Measurements from ENCODE around the gene STAB2.

The STAB2 gene

GRCh38 chr12:103712216-103712615 is 125.1 kb downstream of the STAB2 start:
- Mint-ChIP-seq H3K36me3 (ENCODE audit: low read depth) (no peaks in the 10 kb centered on the region), H3K4me1 (no peaks in the 10 kb centered on the region), H3K9me3 (no peaks in the 10 kb centered on the region), H3K4me3 (no peak overlapping the region), H3K27ac (no peak overlapping the region), H3K27me3 (peaks cover 7% of the 10 kb centered on the region)
- DNase-seq (no peak), ATAC-seq (no peak)

- no peak for ATAC-seq
- DNase-seq: no peak
- Mint-ChIP-seq H3K27ac (no peak overlapping the region), H3K4me1 (no peaks in the 10 kb centered on the region), H3K9me3 (no peaks in the 10 kb centered on the region), H3K27me3 (peaks cover 5% of the 10 kb centered on the region), H3K36me3 (ENCODE audit: low read depth) (no peaks in the 10 kb centered on the region), H3K4me3 (no peak overlapping the region)
Measured at GRCh38 chr12:103715494-103715893, 128.4 kb downstream of the STAB2 start.

GRCh38 chr12:103716517-103717196 is 129.6 kb downstream of the STAB2 start:
- no peak for ATAC-seq
- Mint-ChIP-seq H3K4me1 (no peaks in the 10 kb centered on the region), H3K27ac (no peak overlapping the region), H3K27me3 (peaks cover 5% of the 10 kb centered on the region), H3K4me3 (no peak overlapping the region), H3K36me3 (ENCODE audit: low read depth) (no peaks in the 10 kb centered on the region), H3K9me3 (no peaks in the 10 kb centered on the region)
- no peak for DNase-seq

- Mint-ChIP-seq H3K36me3 (ENCODE audit: low read depth) (no peaks in the 10 kb centered on the region), H3K9me3 (no peaks in the 10 kb centered on the region), H3K27me3 (no peaks in the 10 kb centered on the region), H3K4me1 (no peaks in the 10 kb centered on the region), H3K27ac (no peak overlapping the region), H3K4me3 (no peak overlapping the region)
- DNase-seq: no peak
- ATAC-seq: no peak
Measured at GRCh38 chr12:103725398-103725797, 138.3 kb downstream of the STAB2 start.

- H3K27ac Mint-ChIP-seq: no peak overlapping the region
- DNase-seq: no peak
- no peaks in the 10 kb centered on the region for H3K9me3 Mint-ChIP-seq
- peaks cover 4% of the 10 kb centered on the region for H3K27me3 Mint-ChIP-seq
- no peaks in the 10 kb centered on the region for H3K4me1 Mint-ChIP-seq
- H3K36me3 Mint-ChIP-seq (ENCODE audit: low read depth): no peaks in the 10 kb centered on the region
- H3K4me3 Mint-ChIP-seq: no peak overlapping the region
- ATAC-seq: no peak
Measured at GRCh38 chr12:103727638-103728037, 140.6 kb downstream of the STAB2 start.

GRCh38 chr12:103728323-103728722 is 141.2 kb downstream of the STAB2 start:
- H3K27me3 Mint-ChIP-seq: peaks cover 4% of the 10 kb centered on the region
- no peaks in the 10 kb centered on the region for H3K36me3 Mint-ChIP-seq (ENCODE audit: low read depth)
- no peaks in the 10 kb centered on the region for H3K9me3 Mint-ChIP-seq
- no peaks in the 10 kb centered on the region for H3K4me1 Mint-ChIP-seq
- H3K27ac Mint-ChIP-seq: no peak overlapping the region
- no peak for DNase-seq
- no peak overlapping the region for H3K4me3 Mint-ChIP-seq
- ATAC-seq: no peak

- Mint-ChIP-seq H3K27me3 (peaks cover 4% of the 10 kb centered on the region), H3K4me3 (no peak overlapping the region), H3K9me3 (no peaks in the 10 kb centered on the region), H3K4me1 (no peaks in the 10 kb centered on the region), H3K36me3 (ENCODE audit: low read depth) (no peaks in the 10 kb centered on the region), H3K27ac (no peak overlapping the region)
- no peak for ATAC-seq
- no peak for DNase-seq
Measured at GRCh38 chr12:103729499-103729898, 142.4 kb downstream of the STAB2 start.

GRCh38 chr12:103731539-103731938 is 144.5 kb downstream of the STAB2 start:
- H3K36me3 Mint-ChIP-seq (ENCODE audit: low read depth): no peaks in the 10 kb centered on the region
- no peak for ATAC-seq
- DNase-seq: no peak
- H3K4me3 Mint-ChIP-seq: no peak overlapping the region
- H3K27ac Mint-ChIP-seq: no peak overlapping the region
- peaks cover 4% of the 10 kb centered on the region for H3K27me3 Mint-ChIP-seq
- no peaks in the 10 kb centered on the region for H3K4me1 Mint-ChIP-seq
- no peaks in the 10 kb centered on the region for H3K9me3 Mint-ChIP-seq

- Mint-ChIP-seq H3K4me1 (no peaks in the 10 kb centered on the region), H3K4me3 (no peak overlapping the region), H3K27ac (no peak overlapping the region), H3K9me3 (no peaks in the 10 kb centered on the region), H3K36me3 (ENCODE audit: low read depth) (no peaks in the 10 kb centered on the region), H3K27me3 (peaks cover 8% of the 10 kb centered on the region)
- ATAC-seq: no peak
- no peak for DNase-seq
Measured at GRCh38 chr12:103734863-103735262, 147.8 kb downstream of the STAB2 start.

- Mint-ChIP-seq H3K4me3 (no peak overlapping the region), H3K36me3 (ENCODE audit: low read depth) (no peaks in the 10 kb centered on the region), H3K9me3 (no peaks in the 10 kb centered on the region), H3K27me3 (peaks cover 8% of the 10 kb centered on the region), H3K27ac (no peak overlapping the region), H3K4me1 (no peaks in the 10 kb centered on the region)
- DNase-seq (no peak), ATAC-seq (no peak)
Measured at GRCh38 chr12:103735291-103735690, 148.2 kb downstream of the STAB2 start.

GRCh38 chr12:103736572-103736971 is 149.5 kb downstream of the STAB2 start:
- Mint-ChIP-seq H3K36me3 (ENCODE audit: low read depth) (no peaks in the 10 kb centered on the region), H3K4me3 (no peak overlapping the region), H3K27ac (no peak overlapping the region), H3K4me1 (no peaks in the 10 kb centered on the region), H3K9me3 (no peaks in the 10 kb centered on the region), H3K27me3 (peaks cover 6% of the 10 kb centered on the region)
- ATAC-seq: no peak
- DNase-seq: no peak

- no peak for DNase-seq
Measured at GRCh38 chr12:103737881-103738280, 150.8 kb downstream of the STAB2 start.

GRCh38 chr12:103742349-103742932 is 155.4 kb downstream of the STAB2 start:
- no peak for DNase-seq
- ATAC-seq: no peak
- H3K27ac Mint-ChIP-seq: no peak overlapping the region
- H3K4me1 Mint-ChIP-seq: no peaks in the 10 kb centered on the region
- no peaks in the 10 kb centered on the region for H3K36me3 Mint-ChIP-seq (ENCODE audit: low read depth)
- H3K4me3 Mint-ChIP-seq: no peak overlapping the region
- no peaks in the 10 kb centered on the region for H3K9me3 Mint-ChIP-seq
- H3K27me3 Mint-ChIP-seq: peaks cover 4% of the 10 kb centered on the region

More at GRCh38 chr12:103737881-103738280, 150.8 kb downstream of the STAB2 start:
- Mint-ChIP-seq H3K27ac (no peak overlapping the region), H3K9me3 (no peaks in the 10 kb centered on the region), H3K36me3 (ENCODE audit: low read depth) (no peaks in the 10 kb centered on the region), H3K4me3 (no peak overlapping the region), H3K27me3 (peaks cover 4% of the 10 kb centered on the region), H3K4me1 (no peaks in the 10 kb centered on the region)
- no peak for ATAC-seq

GRCh38 chr12:103743788-103744187 is 156.7 kb downstream of the STAB2 start:
- Mint-ChIP-seq H3K4me3 (no peak overlapping the region), H3K36me3 (ENCODE audit: low read depth) (no peaks in the 10 kb centered on the region), H3K4me1 (no peaks in the 10 kb centered on the region), H3K9me3 (no peaks in the 10 kb centered on the region), H3K27ac (no peak overlapping the region), H3K27me3 (no peaks in the 10 kb centered on the region)
- no peak for DNase-seq
- ATAC-seq: no peak

GRCh38 chr12:103745962-103746361 is 158.9 kb downstream of the STAB2 start:
- H3K9me3 Mint-ChIP-seq: no peaks in the 10 kb centered on the region
- H3K4me1 Mint-ChIP-seq: no peaks in the 10 kb centered on the region
- no peak overlapping the region for H3K4me3 Mint-ChIP-seq
- no peak overlapping the region for H3K27ac Mint-ChIP-seq
- H3K27me3 Mint-ChIP-seq: peaks cover 1% of the 10 kb centered on the region
- DNase-seq (no peak), ATAC-seq (no peak)
- no peaks in the 10 kb centered on the region for H3K36me3 Mint-ChIP-seq (ENCODE audit: low read depth)

Measured in activated naive CD8-positive, alpha-beta T cell treated with anti-CD3 and anti-CD28 coated beads, Interleukin-2, amount 50 U/mL, for 24 hours (primary cell).